Lower leg skin (tissue), 4 donors: ENCODE measurements around the gene NANOS1. TPM values are rescaled to one million over a fixed set of nuclear protein-coding genes. Genes with fewer than 3 reads are reported as not detected.

Experiments
- DNase-seq, 2 donors: peaks; one replicate each; pipeline ENCODE4 v3.0.0-alpha.2; 2019; ENCODE audit warnings: low spot score in 2 of 2
- H3K4me3 ChIP-seq: fragments of 200-600 bp; sonication (generic); 2 replicates; pipeline ENCODE4 v1.5.1; 2017; ENCODE audit warnings: mild to moderate bottlenecking, low read depth; ENCODE audit not compliant: poor library complexity, severe bottlenecking
- POLR2A ChIP-seq, 2 donors: fragments of 450-650 bp; IDR thresholded peaks; one replicate each; pipeline ENCODE4 v1.6.1; 2016 to 2017; ENCODE audit warnings: antibody characterized with exemption in 2 of 2, mild to moderate bottlenecking in 1 of 2, moderate library complexity in 1 of 2
- whole genome bisulfite sequencing, 2 donors: methylation state at CpG; one replicate each; pipeline ENCODE4 v1.1.5; 2018; 5-methylcytosine and 5-hydroxymethylcytosine counted together
- intact Hi-C: fragments of 100-400 bp; cut with DNase I; formaldehyde crosslinking; loops from one replicate; pipeline ENCODE4 v1.15.0; 2023; ENCODE audit warnings: low total_unique reads
- total RNA-seq, 4 donors: library from RNA; depleted of rRNA; stranded (reverse); fragments of >200 nt; gene quantifications; one replicate each; pipeline ENCODE4 v1.1.0, GENCODE V29; 2016
- TF ChIP-seq, protein P1 (sequence below), 3 donors: fragments of 450-650 bp; IDR thresholded peaks; one replicate each; pipeline ENCODE4 v1.5.1; 2016; ENCODE audit warnings: antibody characterized with exemption in 3 of 3, mild to moderate bottlenecking in 3 of 3, moderate library complexity in 2 of 3

NANOS1 gene
- total RNA-seq, 4 donors from 2014 or later, result 0.34 to 3.6 (median 1.3) TPM

DNA sequence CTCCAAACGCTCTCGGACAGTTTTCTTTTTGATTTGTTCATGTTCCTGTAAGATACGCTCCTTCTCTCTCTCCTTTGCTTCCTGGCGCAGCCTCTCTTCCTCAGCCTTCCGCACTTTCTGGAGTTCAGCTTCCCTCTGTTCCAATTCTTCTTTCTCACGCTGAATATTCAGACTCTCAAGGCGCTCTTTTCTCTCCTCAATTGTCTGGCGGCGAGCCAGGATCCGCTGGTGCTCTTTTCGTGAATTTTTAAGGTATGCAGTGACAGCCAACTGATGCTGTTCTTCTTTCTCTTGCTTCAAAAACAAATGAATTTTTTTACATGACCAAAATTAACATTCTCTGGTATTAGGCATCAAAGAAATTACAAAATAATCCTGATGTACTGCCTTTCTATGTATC is 28.5 kb downstream of the NANOS1 start:
- no peak for DNase-seq
- no peak overlapping the region for H3K4me3 ChIP-seq
- WGBS, 2 donors, result 87 to 91% methylated on average over 11 of the region's 11 CpGs
- intact Hi-C loops, result no loop called here
- TF ChIP-seq, protein P1, sequence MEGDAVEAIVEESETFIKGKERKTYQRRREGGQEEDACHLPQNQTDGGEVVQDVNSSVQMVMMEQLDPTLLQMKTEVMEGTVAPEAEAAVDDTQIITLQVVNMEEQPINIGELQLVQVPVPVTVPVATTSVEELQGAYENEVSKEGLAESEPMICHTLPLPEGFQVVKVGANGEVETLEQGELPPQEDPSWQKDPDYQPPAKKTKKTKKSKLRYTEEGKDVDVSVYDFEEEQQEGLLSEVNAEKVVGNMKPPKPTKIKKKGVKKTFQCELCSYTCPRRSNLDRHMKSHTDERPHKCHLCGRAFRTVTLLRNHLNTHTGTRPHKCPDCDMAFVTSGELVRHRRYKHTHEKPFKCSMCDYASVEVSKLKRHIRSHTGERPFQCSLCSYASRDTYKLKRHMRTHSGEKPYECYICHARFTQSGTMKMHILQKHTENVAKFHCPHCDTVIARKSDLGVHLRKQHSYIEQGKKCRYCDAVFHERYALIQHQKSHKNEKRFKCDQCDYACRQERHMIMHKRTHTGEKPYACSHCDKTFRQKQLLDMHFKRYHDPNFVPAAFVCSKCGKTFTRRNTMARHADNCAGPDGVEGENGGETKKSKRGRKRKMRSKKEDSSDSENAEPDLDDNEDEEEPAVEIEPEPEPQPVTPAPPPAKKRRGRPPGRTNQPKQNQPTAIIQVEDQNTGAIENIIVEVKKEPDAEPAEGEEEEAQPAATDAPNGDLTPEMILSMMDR (IDR thresholded peaks at IDR 0.05), result no peak
- TF ChIP-seq POLR2A (IDR thresholded peaks at IDR 0.05), result no peak

DNA sequence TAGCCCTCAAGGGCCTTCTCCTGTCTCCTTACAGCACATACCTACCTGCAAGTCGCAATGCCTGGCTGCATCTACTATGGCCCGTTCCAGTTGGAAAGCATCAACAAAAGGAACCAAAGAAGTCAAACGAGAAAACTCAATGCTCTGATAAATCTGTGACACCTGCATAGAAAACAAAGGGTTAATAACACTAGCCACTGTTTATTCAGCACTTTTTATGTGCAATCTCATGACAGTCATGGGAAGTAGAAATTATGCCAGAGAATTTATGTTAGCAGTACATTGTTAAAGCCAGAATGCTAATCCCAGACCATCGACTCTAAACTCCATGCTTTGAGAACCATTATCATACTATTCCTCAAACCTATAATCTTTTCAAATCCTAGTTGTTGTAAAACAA is 30.0 kb downstream of the NANOS1 start:
- TF ChIP-seq, protein P1 (IDR thresholded peaks at IDR 0.05), result no peak
- no peak for TF ChIP-seq POLR2A (IDR thresholded peaks at IDR 0.05)
- WGBS, 2 donors, result 75 to 83% methylated on average over 4 of the region's 4 CpGs
- no peak for DNase-seq
- H3K4me3 ChIP-seq, result no peak overlapping the region
- intact Hi-C loops, result no loop called here

DNA sequence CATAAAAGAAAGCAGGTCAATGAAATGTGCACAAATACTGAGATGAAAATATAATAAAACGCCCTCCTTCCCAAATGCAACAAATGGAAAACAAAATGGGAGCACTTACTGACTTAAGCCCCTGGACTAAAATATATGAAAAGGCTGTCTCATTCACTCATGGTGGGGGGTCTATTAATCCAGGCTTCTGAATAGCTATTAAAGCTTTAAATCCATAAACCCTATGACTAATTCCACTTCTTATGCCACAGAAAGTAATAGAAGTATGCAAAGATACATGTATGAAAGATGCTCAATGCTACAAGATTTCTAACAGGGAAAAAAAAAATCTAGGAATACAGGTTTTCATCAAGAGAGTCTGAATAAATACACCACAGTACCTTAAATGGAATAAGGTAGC is 30.6 kb downstream of the NANOS1 start:
- TF ChIP-seq, protein P1 (IDR thresholded peaks at IDR 0.05), result no peak
- no peak for TF ChIP-seq POLR2A (IDR thresholded peaks at IDR 0.05)
- no peak overlapping the region for H3K4me3 ChIP-seq
- intact Hi-C loops, result no loop called here
- WGBS, 2 donors, result 86 to 95% methylated on average over 1 of the region's 1 CpG
- no peak for DNase-seq

DNA sequence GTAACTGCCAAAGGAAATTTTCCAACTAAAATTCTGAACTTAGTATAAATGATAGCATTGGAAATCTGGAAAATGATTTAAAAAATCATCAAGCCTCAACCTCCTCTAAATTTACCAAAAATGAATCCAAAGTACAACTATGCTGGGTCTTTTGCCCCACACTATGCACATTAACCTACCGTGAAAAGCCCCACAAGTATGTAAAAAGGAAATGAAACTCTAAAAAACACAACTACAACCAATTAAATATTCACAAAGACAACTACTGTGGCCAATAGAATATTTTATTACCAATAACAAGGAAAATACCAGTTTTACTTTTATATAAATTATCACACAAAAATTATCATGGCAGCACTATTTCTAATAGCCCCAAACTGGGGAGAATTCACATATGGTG is 31.8 kb downstream of the NANOS1 start:
- WGBS, 2 donors, result 78 to 85% methylated on average over 1 of the region's 1 CpG
- intact Hi-C loops, result no loop called here
- DNase-seq, result no peak
- TF ChIP-seq POLR2A (IDR thresholded peaks at IDR 0.05), result no peak
- TF ChIP-seq, protein P1 (IDR thresholded peaks at IDR 0.05), result no peak
- no peak overlapping the region for H3K4me3 ChIP-seq

DNA sequence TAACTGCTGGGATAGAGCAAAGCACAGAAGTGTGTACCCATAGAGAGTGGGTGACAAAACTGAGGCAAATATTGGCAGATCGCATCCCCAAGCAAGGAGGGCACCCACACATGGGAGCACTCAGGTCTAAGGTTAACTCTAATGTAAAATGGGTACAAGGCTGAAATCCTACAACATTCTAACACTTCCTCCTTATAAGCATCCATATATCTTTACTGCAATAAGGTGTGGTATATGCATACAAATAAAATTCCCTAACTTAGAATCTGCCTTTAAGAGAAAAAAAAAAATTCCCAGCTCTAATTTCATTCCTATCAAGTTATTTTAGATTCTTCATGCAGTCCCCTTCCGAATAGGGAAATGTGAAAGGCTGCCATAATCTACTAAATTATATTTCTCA is 32.4 kb downstream of the NANOS1 start:
- no peak for TF ChIP-seq POLR2A (IDR thresholded peaks at IDR 0.05)
- TF ChIP-seq, protein P1 (IDR thresholded peaks at IDR 0.05), result no peak
- H3K4me3 ChIP-seq, result no peak overlapping the region
- no peak for DNase-seq
- intact Hi-C loops, result no loop called here
- WGBS, 2 donors, result 90 to 92% methylated on average over 2 of the region's 2 CpGs

DNA sequence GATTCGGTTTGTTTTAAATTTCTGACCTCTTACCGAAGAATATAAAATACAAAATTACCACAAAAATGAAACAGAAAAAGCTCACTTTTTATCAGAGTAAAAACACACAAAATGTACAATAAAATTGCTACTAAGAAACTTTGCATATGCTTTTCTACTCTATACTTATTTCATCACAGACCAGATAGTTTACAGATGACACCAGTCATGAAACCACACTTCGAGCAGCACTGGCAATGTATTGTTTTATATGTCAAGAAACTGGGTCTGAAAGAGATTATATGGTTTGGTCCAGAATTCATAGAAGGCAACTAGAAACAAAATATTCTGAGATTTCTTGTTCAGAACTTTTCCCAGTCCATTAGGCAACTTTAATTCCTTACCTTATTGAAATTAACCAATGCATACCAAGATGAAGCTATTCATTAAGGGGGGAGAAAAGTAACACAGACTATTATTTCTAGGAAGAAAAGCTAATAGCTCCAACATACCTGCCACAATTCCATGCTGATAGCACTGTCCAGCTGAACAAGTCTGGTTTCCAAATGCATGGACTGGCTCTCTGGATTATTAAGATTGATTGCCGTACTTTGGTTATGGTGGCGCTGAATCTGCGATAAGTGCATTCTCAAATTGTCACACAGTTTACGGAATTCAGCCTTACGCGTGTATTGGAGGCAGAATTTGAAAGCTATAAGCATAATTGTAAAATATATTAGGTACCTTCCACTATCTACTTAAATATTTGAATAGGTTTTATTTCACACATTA is 41.1 kb downstream of the NANOS1 start:
- WGBS, 2 donors, result 93 to 96% methylated on average over 9 of the region's 9 CpGs
- intact Hi-C loops, result no loop called here
- TF ChIP-seq, protein P1 (IDR thresholded peaks at IDR 0.05), result no peak
- no peak for TF ChIP-seq POLR2A (IDR thresholded peaks at IDR 0.05)
- H3K4me3 ChIP-seq, result no peak overlapping the region
- no peak for DNase-seq
